OCI-LY7 (cell line): ENCODE data around the gene SECISBP2. TPM values are rescaled to one million over a fixed set of nuclear protein-coding genes. Genes with fewer than 3 reads are reported as not detected.

Source experiments
- BruUV-seq: library from RNA; stranded (reverse); fragments of 400-500 nt; replicated peaks from 2 replicates; lab custom pipeline; 2021; lab: Mats Ljungman, UMichigan
- CTCF ChIA-PET: fragments of 300-600 bp; sonication (Branson Sonifier 250); formaldehyde crosslinking; loops from one replicate; lab custom pipeline; 2022; ENCODE audit warnings: antibody characterized with exemption; ENCODE audit not compliant: unreplicated experiment; lab: Charles Lee
- POLR2A ChIA-PET: fragments of 300-600 bp; sonication (Branson Sonifier 250); formaldehyde crosslinking; loops from one replicate; lab custom pipeline; 2022; ENCODE audit warnings: antibody characterized with exemption; lab: Charles Lee
- DNase-seq: peaks from one replicate; pipeline ENCODE4 v3.0.0-alpha.2; 2015; ENCODE audit warnings: low spot score
- H2AFZ ChIP-seq: fragments of 200-600 bp; sonication (generic), shearing (Covaris generic); 2 replicates; pipeline ENCODE4 v1.6.1; 2014; ENCODE audit warnings: mild to moderate bottlenecking, antibody characterized with exemption, low read length, moderate library complexity
- H3K27ac ChIP-seq: fragments of 200-600 bp; sonication (generic); 2 replicates; pipeline ENCODE4 v1.5.1; 2014; ENCODE audit warnings: mixed run types, low read depth, mild to moderate bottlenecking, moderate library complexity, low read length, inconsistent platforms; ENCODE audit not compliant: poor library complexity, severe bottlenecking
- H3K36me3 ChIP-seq: fragments of 200-600 bp; sonication (generic); 2 replicates; pipeline ENCODE4 v1.6.1; 2014; ENCODE audit warnings: mild to moderate bottlenecking, antibody characterized with exemption, low read length, moderate library complexity, mixed read lengths; ENCODE audit not compliant: insufficient read depth
- H3K4me1 ChIP-seq: fragments of 200-600 bp; sonication (generic); 2 replicates; pipeline ENCODE4 v1.5.1; 2014; ENCODE audit warnings: mild to moderate bottlenecking, low read length; ENCODE audit not compliant: insufficient read depth, poor library complexity, severe bottlenecking
- H3K4me2 ChIP-seq: fragments of 200-600 bp; sonication (generic); 2 replicates; pipeline ENCODE4 v1.6.1; 2014; ENCODE audit warnings: mild to moderate bottlenecking, low read length
- H3K4me3 ChIP-seq: fragments of 200-600 bp; sonication (generic); 2 replicates; pipeline ENCODE4 v1.5.1; 2014; ENCODE audit warnings: mild to moderate bottlenecking, low read depth, low read length; ENCODE audit not compliant: poor library complexity, severe bottlenecking
- H3K79me2 ChIP-seq: fragments of 200-600 bp; sonication (generic); 2 replicates; pipeline ENCODE4 v1.6.1; 2016; ENCODE audit warnings: low read depth, mild to moderate bottlenecking, low read length, moderate library complexity, mixed read lengths; ENCODE audit not compliant: insufficient read depth
- H3K9me2 ChIP-seq: fragments of 200-600 bp; sonication (generic); 2 replicates; pipeline ENCODE4 v1.6.1; 2016; ENCODE audit warnings: mild to moderate bottlenecking, low read length, mixed read lengths; ENCODE audit not compliant: insufficient read depth
- H3K9me3 ChIP-seq: fragments of 200-600 bp; sonication (generic); 2 replicates; pipeline ENCODE4 v1.6.1; 2014; ENCODE audit warnings: mild to moderate bottlenecking, mixed run types, low read length, mixed read lengths
- H4K20me1 ChIP-seq: fragments of 200-600 bp; sonication (generic); 2 replicates; pipeline ENCODE4 v1.6.1; 2014; ENCODE audit warnings: mild to moderate bottlenecking, antibody characterized with exemption, low read length, moderate library complexity, mixed read lengths; ENCODE audit not compliant: insufficient read depth
- CTCF ChIP-seq: fragments of 200-600 bp; sonication (generic); conservative IDR thresholded peaks from 2 replicates; pipeline ENCODE4 v1.5.1; 2014; ENCODE audit warnings: mild to moderate bottlenecking, antibody characterized with exemption, low read length, moderate library complexity, mixed read lengths
- EZH2phosphoT487 ChIP-seq: fragments of 200-600 bp; sonication (generic); IDR thresholded peaks from 2 replicates; pipeline ENCODE4 v1.6.1; 2018; ENCODE audit warnings: low read depth, borderline replicate concordance, mild to moderate bottlenecking, mixed run types, antibody characterized with exemption, low read length, moderate library complexity, mixed read lengths
- intact Hi-C: fragments of 100-400 bp; cut with micrococcal nuclease; formaldehyde crosslinking; loops from one replicate; pipeline ENCODE4 v1.10.0; 2022; ENCODE audit not compliant: unreplicated experiment
- total RNA-seq, 2 experiments: library from RNA; depleted of rRNA in 1 of 2; stranded (reverse); fragments of >200 nt in 1 of 2; shearing (Covaris generic) in 1 of 2; gene quantifications; 2 replicates each; pipeline ENCODE4 v1.2.3, GENCODE V29; 2014 to 2022

The SECISBP2 gene
- total RNA-seq, 2 experiments from 2014 or later = 77.6 to 85.5 TPM

GRCh38 chr9:89317282-89317681, 1.0 kb upstream of the SECISBP2 start:
- no TSS peak for BruUV-seq
- ChIA-PET CTCF (no interaction called here), POLR2A (no interaction called here)
- peaks cover 38% of the 10 kb centered on the region for H4K20me1 ChIP-seq
- intact Hi-C loops = loop anchor here (5.0 to 10.0 kb wide), 2 partner anchors 180 to 1488 kb away; partner anchors contain the start of genes SEMA4D and SYK
- no peak overlapping the region for H2AFZ ChIP-seq
- H3K9me3 ChIP-seq = no peaks in the 10 kb centered on the region
- H3K27ac ChIP-seq = peak overlapping the region; percentile 88
- peaks cover 86% of the 10 kb centered on the region for H3K36me3 ChIP-seq
- TF ChIP-seq CTCF = no peak
- peak overlapping the region; percentile 81 for H3K4me2 ChIP-seq
- peak overlapping the region; percentile 77 for H3K4me3 ChIP-seq
- H3K4me1 ChIP-seq = peaks cover 63% of the 10 kb centered on the region
- no peaks in the 10 kb centered on the region for H3K9me2 ChIP-seq
- DNase-seq = peak; percentile 28
- H3K79me2 ChIP-seq = peaks cover 85% of the 10 kb centered on the region

- Histone ChIP-seq H2AFZ (peak overlapping the region; percentile 18; the same call in 1 of the 2 replicates), H3K79me2 (peaks cover 77% of the 10 kb centered on the region), H3K36me3 (peaks cover 82% of the 10 kb centered on the region), H3K4me3 (peak overlapping the region; percentile 77), H3K4me1 (peaks cover 55% of the 10 kb centered on the region), H3K4me2 (peak overlapping the region; percentile 81), H3K9me3 (no peaks in the 10 kb centered on the region), H3K27ac (peak overlapping the region; percentile 88), H4K20me1 (peaks cover 19% of the 10 kb centered on the region; the same call in 1 of the 2 replicates), H3K9me2 (no peaks in the 10 kb centered on the region)
- TF ChIP-seq EZH2phosphoT487 = no peak
- TF ChIP-seq CTCF = peak; percentile 92
- intact Hi-C loops = loop anchor here (2.0 to 10.0 kb wide), 3 partner anchors 110 to 1486 kb away; partner anchors contain the start of genes SEMA4D and SYK
- CTCF ChIA-PET = interaction anchor here (0.6 kb wide), 1 partner anchor 61 kb away, joined by 8 read pairs; no protein-coding TSS in a partner anchor
- BruUV-seq = no TSS peak
- POLR2A ChIA-PET = interaction anchor here (0.6 to 1.9 kb wide), 4 partner anchors 12 to 821 kb away, joined by 3 to 6 read pairs (median 4); no protein-coding TSS in a partner anchor
- peak; percentile 30 for DNase-seq
These were observed 960 bp downstream of the SECISBP2 start for GRCh38 chr9:89319015-89319905.

- BruUV-seq = no TSS peak
- Histone ChIP-seq H3K27ac (no peak overlapping the region), H3K4me2 (no peak overlapping the region), H3K9me2 (no peaks in the 10 kb centered on the region), H3K9me3 (no peaks in the 10 kb centered on the region), H3K36me3 (peaks cover 79% of the 10 kb centered on the region), H2AFZ (no peak overlapping the region), H4K20me1 (no peaks in the 10 kb centered on the region), H3K4me3 (no peak overlapping the region), H3K79me2 (peaks cover 58% of the 10 kb centered on the region), H3K4me1 (peaks cover 17% of the 10 kb centered on the region)
- DNase-seq = no peak
- ChIA-PET POLR2A (no interaction called here), CTCF (no interaction called here)
- no peak for TF ChIP-seq CTCF
- TF ChIP-seq EZH2phosphoT487 = no peak
- intact Hi-C loops = no loop called here
These were observed 5.1 kb downstream of the SECISBP2 start for GRCh38 chr9:89323390-89323789.
